ENCODE data around the gene AKAP13. TPM values are rescaled to one million over a fixed set of nuclear protein-coding genes. Genes with fewer than 3 reads are reported as not detected.

Gene AKAP13
- polyA plus RNA-seq, 1 of the 3 experiments (the other 2 are of a cell fraction): 8.4 TPM

DNA sequence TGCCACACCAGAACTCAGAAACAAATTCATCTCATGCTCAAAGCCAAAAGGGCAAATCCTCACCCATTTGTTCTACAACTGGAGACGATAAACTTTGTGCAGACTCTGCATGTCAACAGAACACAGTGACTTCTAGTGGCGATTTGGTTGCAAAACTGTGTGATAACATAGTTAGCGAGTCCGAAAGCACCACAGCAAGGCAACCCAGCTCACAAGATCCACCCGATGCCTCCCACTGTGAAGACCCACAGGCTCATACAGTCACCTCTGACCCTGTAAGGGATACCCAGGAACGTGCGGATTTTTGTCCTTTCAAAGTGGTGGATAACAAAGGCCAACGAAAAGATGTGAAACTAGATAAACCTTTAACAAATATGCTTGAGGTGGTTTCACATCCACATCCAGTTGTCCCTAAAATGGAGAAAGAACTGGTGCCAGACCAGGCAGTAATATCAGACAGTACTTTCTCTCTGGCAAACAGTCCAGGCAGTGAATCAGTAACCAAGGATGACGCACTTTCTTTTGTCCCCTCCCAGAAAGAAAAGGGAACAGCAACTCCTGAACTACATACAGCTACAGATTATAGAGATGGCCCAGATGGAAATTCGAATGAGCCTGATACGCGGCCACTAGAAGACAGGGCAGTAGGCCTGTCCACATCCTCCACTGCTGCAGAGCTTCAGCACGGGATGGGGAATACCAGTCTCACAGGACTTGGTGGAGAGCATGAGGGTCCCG, 199.7 kb downstream of the AKAP13 start:
- H3K27ac ChIP-seq (ENCODE audit: low read depth in 2 of 2, low read length in 1 of 2): no peak overlapping the region; a peak in 1 of 4 replicates
- H3K4me2 ChIP-seq: no peak overlapping the region
- no peak for TF ChIP-seq POLR2AphosphoS5 (IDR thresholded peaks at IDR 0.05; ENCODE audit: low read depth, low read length)
- TF ChIP-seq, protein P1, sequence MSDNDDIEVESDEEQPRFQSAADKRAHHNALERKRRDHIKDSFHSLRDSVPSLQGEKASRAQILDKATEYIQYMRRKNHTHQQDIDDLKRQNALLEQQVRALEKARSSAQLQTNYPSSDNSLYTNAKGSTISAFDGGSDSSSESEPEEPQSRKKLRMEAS (IDR thresholded peaks at IDR 0.05; ENCODE audit: low read depth): no peak
- TF ChIP-seq RFX5 (IDR thresholded peaks at IDR 0.05; ENCODE audit: low read length): no peak
- no peak for TF ChIP-seq NRF1 (IDR thresholded peaks at IDR 0.05; ENCODE audit: low read depth, low read length)
- TF ChIP-seq, protein P2, sequence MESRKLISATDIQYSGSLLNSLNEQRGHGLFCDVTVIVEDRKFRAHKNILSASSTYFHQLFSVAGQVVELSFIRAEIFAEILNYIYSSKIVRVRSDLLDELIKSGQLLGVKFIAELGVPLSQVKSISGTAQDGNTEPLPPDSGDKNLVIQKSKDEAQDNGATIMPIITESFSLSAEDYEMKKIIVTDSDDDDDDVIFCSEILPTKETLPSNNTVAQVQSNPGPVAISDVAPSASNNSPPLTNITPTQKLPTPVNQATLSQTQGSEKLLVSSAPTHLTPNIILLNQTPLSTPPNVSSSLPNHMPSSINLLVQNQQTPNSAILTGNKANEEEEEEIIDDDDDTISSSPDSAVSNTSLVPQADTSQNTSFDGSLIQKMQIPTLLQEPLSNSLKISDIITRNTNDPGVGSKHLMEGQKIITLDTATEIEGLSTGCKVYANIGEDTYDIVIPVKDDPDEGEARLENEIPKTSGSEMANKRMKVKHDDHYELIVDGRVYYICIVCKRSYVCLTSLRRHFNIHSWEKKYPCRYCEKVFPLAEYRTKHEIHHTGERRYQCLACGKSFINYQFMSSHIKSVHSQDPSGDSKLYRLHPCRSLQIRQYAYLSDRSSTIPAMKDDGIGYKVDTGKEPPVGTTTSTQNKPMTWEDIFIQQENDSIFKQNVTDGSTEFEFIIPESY (IDR thresholded peaks at IDR 0.05; ENCODE audit: borderline replicate concordance, low read depth): no peak
- TF ChIP-seq TEAD4 (IDR thresholded peaks at IDR 0.05; ENCODE audit: borderline replicate concordance, insufficient read depth): no peak
- no peak for TF ChIP-seq PBX3 (IDR thresholded peaks at IDR 0.05)
- no peak for TF ChIP-seq GABPA (IDR thresholded peaks at IDR 0.05; ENCODE audit: low read depth)
- TF ChIP-seq TAF1 (IDR thresholded peaks at IDR 0.05; ENCODE audit: borderline replicate concordance, low read depth, low read length): no peak
- no peak for TF ChIP-seq NFIC (IDR thresholded peaks at IDR 0.05; ENCODE audit: borderline replicate concordance)
- TF ChIP-seq MXI1 (IDR thresholded peaks at IDR 0.05; ENCODE audit: low read depth, low read length): no peak
- TF ChIP-seq CHD2 (IDR thresholded peaks at IDR 0.05; ENCODE audit: low read length, partially characterized antibody): no peak
- no peak for TF ChIP-seq RXRA (IDR thresholded peaks at IDR 0.05; ENCODE audit: borderline replicate concordance, low read depth)
- TF ChIP-seq RCOR1 (IDR thresholded peaks at IDR 0.05; ENCODE audit: low read length): no peak
- no peak for TF ChIP-seq FOXM1 (IDR thresholded peaks at IDR 0.05; ENCODE audit: low read depth)
- TF ChIP-seq IRF3 (IDR thresholded peaks at IDR 0.05; ENCODE audit: low read depth, low read length): no peak
- no peak for TF ChIP-seq GATA2 (CRISPR knock-in tag; IDR thresholded peaks at IDR 0.05)
- H3K9me2 ChIP-seq: no peaks in the 10 kb centered on the region
- WGBS (ENCODE audit: low lambda C conversion rate): 65% methylated on average over 14 of the region's 14 CpGs
- no peak overlapping the region for H3K9ac ChIP-seq
- peaks cover 0 to 28% of the 10 kb centered on the region in 2 experiments; a peak in 2 of 4 replicates for H3K4me1 ChIP-seq (ENCODE audit: control insufficient read depth in 1 of 2, insufficient read depth in 2 of 2, low read depth in 1 of 2, low read length in 1 of 2)
- no peaks in the 10 kb centered on the region for H3K27me3 ChIP-seq (ENCODE audit: insufficient read depth)
- no peak overlapping the region for H3K4me3 ChIP-seq (ENCODE audit: low read depth in 2 of 2, low read length in 1 of 2)
- ChIA-PET POLR2A (no interaction called here), CTCF (no interaction called here)
- H4K20me1 ChIP-seq (ENCODE audit: insufficient read depth): peaks cover 5% of the 10 kb centered on the region; the same call in 1 of the 2 replicates
- peaks cover 3 to 30% of the 10 kb centered on the region in 2 experiments for H3K36me3 ChIP-seq (replicated peaks in 1 of 2; ENCODE audit: control insufficient read depth in 1 of 2, insufficient read depth in 2 of 2, low read length in 1 of 2)
- no peaks in the 10 kb centered on the region for H3F3A ChIP-seq (replicated peaks; ENCODE audit: insufficient read depth)
- H3K79me2 ChIP-seq (ENCODE audit: insufficient read depth): peaks cover 15% of the 10 kb centered on the region; the same call in 1 of the 2 replicates
- no peaks in the 10 kb centered on the region for H3K9me3 ChIP-seq
- DNase-seq: no peak
- no peak overlapping the region for H2AFZ ChIP-seq (ENCODE audit: low read depth)

Data from SK-N-SH (cell line).